LNCaP clone FGC (cell line): ENCODE measurements around the gene RPL5.
"Not testable (repeated sequence)": the region's sequence is repeated elsewhere in the genome, so short reads cannot be mapped to it uniquely, and the experiment has no call there.

ENCODE experiments used
- DNase-seq: peaks from one replicate; pipeline ENCODE4 v3.0.0-alpha.2; 2011; ENCODE audit warnings: low read depth
- H3K4me3 ChIP-seq: 2 replicates; pipeline ENCODE4 v1.5.1; 2011; ENCODE audit warnings: mild to moderate bottlenecking, low read depth, low read length, control low read depth
- CTCF ChIP-seq: IDR thresholded peaks from 2 replicates; pipeline ENCODE4 v1.5.1; 2012; ENCODE audit warnings: mild to moderate bottlenecking; ENCODE audit not compliant: control insufficient read depth, insufficient read depth; ENCODE audit errors: extremely low read depth

The RPL5 gene

GRCh38 chr1:92831762-92832536, at the start of gene RPL5:
RPL5 (plus strand) TSS chr1:92832040; CDS start chr1:92832115, 75 bp downstream.
- TF ChIP-seq CTCF: peak; percentile 95
- peak; percentile 88 for DNase-seq
- H3K4me3 ChIP-seq: peak within 1 kb of the TSS; percentile 100

- not testable (repeated sequence) for DNase-seq
These were observed 48.3 kb upstream of the RPL5 start for GRCh38 chr1:92783550-92783949.

GRCh38 chr1:92784021-92784638, 47.7 kb upstream of the RPL5 start:
- H3K4me3 ChIP-seq: peak overlapping the region; percentile 79
- no peak for TF ChIP-seq CTCF
- DNase-seq: no peak

More at GRCh38 chr1:92783550-92783949, 48.3 kb upstream of the RPL5 start:
- H3K4me3 ChIP-seq: peak overlapping the region; percentile 79

- no peak for TF ChIP-seq CTCF
- peak; percentile 91 for DNase-seq
These were observed 47.0 kb upstream of the RPL5 start, which contains the start of gene EVI5 for GRCh38 chr1:92784639-92785500. EVI5 (minus strand) TSS chr1:92785108; CDS start chr1:92736546, 48,562 bp downstream.

GRCh38 chr1:92786111-92786901, 45.5 kb upstream of the RPL5 start:
- no peak for DNase-seq
- no peak overlapping the region for H3K4me3 ChIP-seq
- no peak for TF ChIP-seq CTCF

More at GRCh38 chr1:92784639-92785500, 47.0 kb upstream of the RPL5 start, which contains the start of gene EVI5:
- H3K4me3 ChIP-seq: peak within 1 kb of the TSS; percentile 79

- no peak for TF ChIP-seq CTCF
- H3K4me3 ChIP-seq: no peak overlapping the region
- DNase-seq: no peak
These were observed 41.8 kb upstream of the RPL5 start for GRCh38 chr1:92790081-92790480.

GRCh38 chr1:92790867-92791266, 41.0 kb upstream of the RPL5 start:
- H3K4me3 ChIP-seq: no peak overlapping the region
- TF ChIP-seq CTCF: no peak
- DNase-seq: no peak
